GM21529 (cell line): ENCODE results near the gene GPRIN3.
A peak's percentile ranks its signal among the peaks of the same experiment; 100 is the strongest.
"Not testable (repeated sequence)": the region's sequence is repeated elsewhere in the genome, so short reads cannot be mapped to it uniquely, and the experiment has no call there.

Experiments used
- ATAC-seq: cut with Tn5 transposase; IDR thresholded peaks from one replicate; pipeline ENCODE4 v1.9.1; 2021; ENCODE audit not compliant: unreplicated experiment

The GPRIN3 gene

GRCh38 chr4:89314291-89314690 is 6.7 kb upstream of the GPRIN3 start:
- no peak for ATAC-seq

- no peak for ATAC-seq
Observed at GRCh38 chr4:89312066-89312465, 4.5 kb upstream of the GPRIN3 start.

- no peak for ATAC-seq
Observed at GRCh38 chr4:89311433-89311832, 3.8 kb upstream of the GPRIN3 start.

GRCh38 chr4:89309154-89309553 is 1.6 kb upstream of the GPRIN3 start:
- not testable (repeated sequence) for ATAC-seq

DNA sequence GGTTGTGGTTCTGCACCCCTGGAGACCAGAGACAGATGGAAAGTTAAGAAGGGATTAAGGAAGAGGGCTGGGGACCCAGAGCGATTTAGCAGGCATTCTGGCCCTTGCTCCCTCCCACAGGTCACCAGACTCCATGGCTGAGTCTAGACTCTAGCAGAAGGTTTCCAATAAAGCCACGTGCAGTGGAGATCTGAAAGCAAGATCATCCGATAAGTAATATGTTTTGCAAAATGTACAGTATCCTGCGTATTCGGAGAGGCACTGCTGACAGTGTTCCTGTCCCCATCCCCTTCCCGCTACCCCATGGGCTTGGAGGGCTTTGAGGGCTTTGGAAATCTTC is 531 bp upstream of the GPRIN3 start:
- ATAC-seq: no peak

DNA sequence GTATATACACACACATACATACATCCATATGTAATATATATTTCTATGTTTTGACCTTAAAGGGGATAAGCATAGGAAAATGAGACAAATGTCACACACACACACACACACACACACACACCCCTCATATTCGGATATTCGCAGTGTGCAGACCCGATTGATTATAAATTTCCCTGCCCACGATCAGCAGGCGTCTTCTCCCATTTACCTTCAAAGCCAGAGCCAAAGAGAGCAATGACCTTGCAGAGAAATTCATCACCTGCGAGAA is 488 bp downstream of the GPRIN3 start:
- no peak for ATAC-seq

DNA sequence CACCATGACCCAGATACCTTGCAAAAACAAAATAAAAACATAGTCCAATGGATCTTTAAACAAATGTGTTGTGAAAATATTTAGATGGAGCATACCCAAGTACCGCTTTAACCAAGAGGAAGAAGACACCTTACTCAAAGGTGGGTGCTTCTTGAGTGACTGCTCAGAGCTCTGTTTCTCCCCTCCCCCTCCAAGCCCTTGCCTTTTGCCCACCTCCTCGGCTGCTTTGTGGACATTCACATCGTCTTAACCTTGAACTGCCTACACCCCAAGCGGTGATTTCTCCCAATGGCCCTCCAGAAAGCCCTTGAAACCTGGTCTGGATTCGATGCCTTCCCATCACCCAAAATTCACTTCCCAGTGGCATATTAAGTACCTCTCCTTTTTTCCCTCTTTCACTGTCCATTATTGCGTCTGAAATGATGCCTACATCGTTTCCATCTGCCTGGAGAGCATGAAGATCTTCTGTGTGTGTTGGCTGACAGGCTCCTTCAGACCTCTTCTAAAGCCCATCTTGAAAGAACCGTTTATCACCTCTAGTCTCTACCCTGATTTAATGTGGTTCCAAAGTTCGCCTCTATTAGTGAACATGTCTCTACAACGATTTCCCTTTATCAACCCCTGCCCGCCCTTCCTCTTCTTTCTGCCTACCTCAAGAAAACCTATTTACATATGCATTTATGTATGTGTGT is 968 bp downstream of the GPRIN3 start:
- no peak for ATAC-seq

DNA sequence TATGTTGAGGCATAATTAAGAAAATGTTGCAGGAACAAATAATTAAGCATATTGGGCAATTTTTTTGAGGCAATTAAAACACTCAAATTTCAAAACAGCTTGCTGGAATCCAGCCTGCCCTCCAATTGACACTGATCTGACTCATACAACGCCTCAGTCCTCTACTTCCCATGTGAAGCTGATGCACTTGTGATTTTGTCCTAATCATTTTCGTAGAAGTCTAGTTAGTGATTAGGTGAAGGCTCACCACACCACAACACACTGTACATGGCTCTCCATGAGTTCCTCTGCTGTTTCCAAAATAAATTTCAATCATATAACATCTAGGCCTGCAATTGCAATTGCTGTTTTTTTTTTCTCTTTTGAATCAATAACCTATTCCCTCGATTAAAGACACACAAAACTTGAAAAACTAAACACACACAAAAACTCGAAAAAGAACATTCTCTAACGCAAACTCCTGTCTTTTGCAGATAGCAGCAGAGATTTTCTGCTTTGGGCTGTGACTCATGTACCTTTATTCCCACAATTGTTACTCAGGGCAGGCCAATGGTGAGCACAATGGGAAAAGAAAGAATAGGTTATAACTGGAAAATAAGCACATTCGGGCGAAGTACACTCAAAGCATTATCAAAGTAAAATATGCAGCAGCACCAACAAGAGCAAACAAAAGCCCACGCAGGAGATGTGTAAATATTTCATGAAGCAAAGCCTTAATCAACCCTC is 1.7 kb downstream of the GPRIN3 start:
- ATAC-seq: no peak

- ATAC-seq: no peak
Observed at GRCh38 chr4:89305028-89305427, 2.6 kb downstream of the GPRIN3 start.

- no peak for ATAC-seq
Observed at GRCh38 chr4:89303814-89304388, 3.7 kb downstream of the GPRIN3 start.

DNA sequence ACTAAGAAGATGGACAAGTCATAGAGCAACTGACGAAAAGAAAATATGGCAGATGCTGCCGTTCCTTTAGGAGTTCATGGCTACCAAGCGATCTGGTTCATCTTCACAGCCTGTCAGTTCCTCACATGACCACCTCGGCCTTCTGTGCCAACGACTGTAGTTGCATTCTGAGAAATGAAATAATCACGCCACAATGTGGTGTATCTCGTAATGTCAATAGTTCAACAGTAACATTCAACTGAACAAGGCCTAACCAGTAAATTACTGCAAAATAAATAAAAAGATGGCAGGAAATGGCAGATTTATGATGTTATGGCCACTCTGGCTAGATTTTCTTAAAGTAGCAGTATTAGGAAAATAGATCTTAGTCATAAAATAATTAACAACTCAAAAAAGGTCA is 4.4 kb downstream of the GPRIN3 start:
- ATAC-seq: no peak

- no peak for ATAC-seq
Observed at GRCh38 chr4:89301902-89302301, 5.7 kb downstream of the GPRIN3 start.

GRCh38 chr4:89301003-89301402 is 6.6 kb downstream of the GPRIN3 start:
- ATAC-seq: no peak

- no peak for ATAC-seq
Observed at GRCh38 chr4:89300499-89300898, 7.1 kb downstream of the GPRIN3 start.

GRCh38 chr4:89300060-89300459 is 7.5 kb downstream of the GPRIN3 start:
- ATAC-seq: no peak

DNA sequence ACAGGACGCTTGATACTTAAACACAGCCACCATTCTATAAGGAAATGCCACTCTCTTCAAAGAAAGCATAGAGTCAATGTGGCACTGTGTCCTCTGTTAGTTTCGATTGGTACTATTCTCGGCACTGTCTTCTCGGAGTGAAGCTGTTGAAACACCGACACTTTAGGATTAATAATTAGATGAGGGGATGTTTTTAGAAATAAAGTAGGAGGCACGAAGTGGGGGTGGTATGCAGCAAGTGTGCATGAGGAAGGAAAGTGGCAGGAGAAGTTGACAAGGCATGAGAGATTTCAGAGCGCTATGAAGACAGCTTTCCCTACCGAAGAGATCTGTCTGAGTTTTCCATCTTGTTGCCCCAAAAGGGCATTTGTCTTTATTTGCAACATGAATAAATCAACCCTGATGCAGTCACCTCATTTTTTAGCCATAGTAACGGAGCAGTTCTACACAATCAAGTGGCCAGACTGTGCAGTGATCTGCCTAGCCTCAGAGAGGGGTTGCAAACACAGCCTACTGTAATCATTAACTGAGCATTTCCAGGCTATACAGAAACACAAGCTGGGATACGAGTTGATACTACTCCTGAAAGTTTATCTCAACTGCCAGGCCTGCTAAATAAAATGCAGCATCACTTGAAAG is 8.3 kb downstream of the GPRIN3 start:
- no peak for ATAC-seq

- ATAC-seq: no peak
Observed at GRCh38 chr4:89298788-89299152, 8.8 kb downstream of the GPRIN3 start.

DNA sequence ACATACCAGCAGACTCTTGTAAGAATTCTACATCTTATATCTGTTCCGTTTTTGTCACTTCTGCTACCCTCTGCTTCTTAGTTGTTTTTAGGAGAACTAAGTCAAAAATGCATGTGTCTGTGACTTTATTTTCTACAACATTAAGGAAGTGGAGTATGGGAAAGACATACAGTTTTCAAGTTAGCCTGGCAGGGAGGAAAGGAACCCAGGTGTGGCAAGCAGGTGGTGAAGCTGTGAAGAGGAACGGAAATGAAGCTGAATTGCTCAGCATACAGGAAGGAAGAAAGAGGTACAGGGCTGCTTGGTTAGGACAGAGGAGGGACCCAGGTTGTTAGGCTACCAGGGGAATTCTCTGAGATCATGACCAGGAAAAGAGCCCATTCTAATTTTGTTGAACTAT is 9.4 kb downstream of the GPRIN3 start:
- peak; percentile 36 for ATAC-seq

DNA sequence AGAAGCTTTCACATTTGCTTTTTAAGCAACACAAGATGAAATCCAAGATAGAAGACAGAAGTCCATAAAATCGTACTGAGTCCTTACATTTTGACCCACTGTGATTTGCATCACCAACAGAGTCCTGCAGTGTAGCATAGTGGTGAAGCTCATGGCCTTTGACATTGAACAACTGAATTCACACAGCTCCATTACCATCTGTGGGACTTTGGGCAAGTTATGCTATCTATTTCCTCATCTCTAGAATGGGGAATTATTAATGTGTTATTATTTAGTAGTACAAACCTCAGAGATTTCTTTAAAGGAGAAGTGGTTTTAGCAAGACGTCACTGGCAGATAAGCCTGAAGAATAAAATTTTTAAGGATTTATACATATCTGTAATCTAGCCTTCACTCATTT is 10.7 kb downstream of the GPRIN3 start:
- ATAC-seq: no peak

DNA sequence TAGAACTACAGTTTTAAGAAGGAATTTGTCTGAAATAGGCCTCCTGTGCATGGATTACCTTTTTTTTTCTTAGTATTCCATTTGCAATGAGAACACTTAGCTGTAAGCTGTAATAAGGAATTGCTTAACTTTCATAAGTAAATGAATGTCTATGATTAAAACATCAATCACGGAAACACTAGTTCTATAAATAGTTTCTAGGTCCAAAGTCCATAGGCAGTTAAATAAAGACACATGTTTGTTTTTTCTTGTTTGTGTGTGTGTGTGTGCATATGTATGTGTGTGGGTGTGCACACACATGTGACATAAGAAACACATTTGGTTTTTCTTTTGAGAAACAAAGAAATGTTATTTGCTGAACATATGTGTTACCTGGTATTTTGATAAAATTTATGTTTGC is 11.2 kb downstream of the GPRIN3 start:
- no peak for ATAC-seq

DNA sequence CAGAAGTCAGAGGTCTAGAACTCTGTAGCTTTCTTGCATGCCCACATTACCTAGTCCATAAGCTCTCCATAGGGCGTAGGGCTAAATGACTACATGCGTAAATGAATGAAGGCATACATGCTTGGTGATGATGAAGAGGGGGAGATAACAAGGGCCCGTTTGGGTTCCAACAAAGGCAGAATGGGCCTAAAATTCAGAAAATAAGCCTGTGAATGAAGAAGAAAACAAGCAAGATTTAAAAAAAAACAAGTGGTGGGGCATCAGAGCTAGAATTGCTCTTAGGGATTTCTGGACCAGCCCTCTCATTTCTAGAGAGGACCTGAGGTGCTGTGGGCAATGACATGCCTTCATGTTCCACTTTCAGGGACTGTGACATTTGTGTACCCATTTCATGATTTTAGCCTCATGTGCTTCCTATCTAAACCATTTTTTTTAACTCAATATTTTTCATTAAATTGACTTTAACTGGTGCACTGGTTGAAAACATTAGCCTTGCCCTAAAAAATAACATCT is 12.1 kb downstream of the GPRIN3 start:
- ATAC-seq: no peak

GRCh38 chr4:89294573-89295269 is 12.9 kb downstream of the GPRIN3 start:
- ATAC-seq: peak; percentile 88
